RPMI8226 (cell line): Measurements from ENCODE around the gene SUPT3H.
"Not testable (repeated sequence)": the region's sequence is repeated elsewhere in the genome, so short reads cannot be mapped to it uniquely, and the experiment has no call there.

Experiments used
- DNase-seq: peaks from one replicate; pipeline ENCODE4 v3.0.0-alpha.2; 2015

SUPT3H gene

GRCh38 chr6:45170309-45170708 lies 207.4 kb downstream of the SUPT3H start:
- DNase-seq: no peak

GRCh38 chr6:45169815-45170214 lies 207.9 kb downstream of the SUPT3H start:
- DNase-seq: no peak

DNA sequence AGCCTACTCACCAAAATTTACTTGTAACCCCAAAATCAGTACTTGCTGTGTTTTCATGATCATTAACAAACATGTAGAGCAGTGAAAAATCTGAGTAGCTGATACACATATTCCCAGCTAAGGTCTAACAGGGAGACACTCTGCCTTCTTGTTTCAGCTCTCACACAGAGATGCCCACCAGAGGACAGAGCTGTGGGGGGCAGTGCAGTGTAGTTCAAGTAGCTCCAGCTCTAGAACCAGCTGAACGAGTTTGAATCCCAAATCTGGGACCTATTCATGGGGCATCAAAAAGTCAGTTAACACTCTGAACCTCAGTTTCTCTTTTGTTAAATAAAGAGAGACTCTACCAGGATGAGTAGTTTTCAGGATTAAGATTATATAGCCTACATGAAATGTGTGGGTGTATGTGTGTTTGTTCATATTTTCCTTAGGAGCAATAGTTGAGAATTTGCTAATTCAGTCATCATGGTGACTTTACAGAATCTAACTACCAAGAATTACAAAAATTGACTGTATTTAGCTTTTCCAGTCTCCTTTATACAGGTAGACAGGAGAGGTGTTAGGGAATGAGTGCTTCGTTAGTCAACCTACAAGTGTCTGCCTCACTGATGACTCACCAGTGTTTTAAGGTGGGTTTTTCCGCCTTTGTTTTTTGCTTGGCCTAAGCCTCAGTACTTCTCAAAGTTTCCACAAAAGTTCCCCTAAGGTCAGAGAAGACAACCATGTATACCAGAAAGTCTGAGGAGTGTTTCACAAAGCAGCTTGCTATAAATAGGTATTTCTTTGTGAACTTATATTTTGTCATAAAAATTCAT lies 213.6 kb downstream of the SUPT3H start:
- no peak for DNase-seq

DNA sequence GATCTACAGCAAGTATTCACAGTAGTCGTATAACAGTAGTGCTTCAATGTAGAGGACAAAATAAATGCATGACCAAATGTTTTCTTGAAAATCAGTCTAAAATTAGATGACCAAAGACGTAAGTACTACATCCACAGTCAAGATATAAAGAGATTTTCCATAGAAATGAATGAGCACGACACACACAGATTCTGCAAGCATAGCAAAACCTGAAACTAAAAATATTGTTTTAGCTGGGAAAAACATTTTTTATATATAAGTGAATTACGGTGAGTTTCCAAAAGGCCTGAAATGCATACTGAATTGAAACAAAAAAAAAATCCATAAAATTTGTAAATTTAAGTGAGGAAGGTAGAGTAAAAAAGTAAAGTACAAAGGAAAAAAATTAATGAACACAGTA lies 217.4 kb downstream of the SUPT3H start:
- no peak for DNase-seq

DNA sequence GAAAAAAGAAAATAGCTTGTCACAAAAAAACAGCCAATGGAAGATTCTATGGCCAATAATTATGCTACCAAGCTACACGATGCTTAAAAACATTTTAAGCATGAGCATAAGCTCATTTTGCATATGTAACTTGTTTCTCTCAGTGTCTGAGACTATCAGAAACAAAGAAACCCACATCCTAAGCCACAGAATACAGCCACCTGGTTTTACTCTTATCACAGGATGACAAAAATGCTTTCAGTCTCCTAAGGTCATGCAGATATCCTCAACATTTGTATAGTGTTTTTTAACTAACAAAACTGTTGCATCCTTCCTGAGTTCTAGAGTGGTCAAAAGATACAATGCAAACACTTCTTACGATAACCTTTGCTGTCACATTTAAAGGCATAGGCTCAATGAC lies 221.7 kb downstream of the SUPT3H start:
- DNase-seq: no peak

- DNase-seq: no peak
These were observed 222.3 kb downstream of the SUPT3H start for GRCh38 chr6:45155341-45155894.

GRCh38 chr6:45154679-45155078 lies 223.1 kb downstream of the SUPT3H start:
- no peak for DNase-seq

DNA sequence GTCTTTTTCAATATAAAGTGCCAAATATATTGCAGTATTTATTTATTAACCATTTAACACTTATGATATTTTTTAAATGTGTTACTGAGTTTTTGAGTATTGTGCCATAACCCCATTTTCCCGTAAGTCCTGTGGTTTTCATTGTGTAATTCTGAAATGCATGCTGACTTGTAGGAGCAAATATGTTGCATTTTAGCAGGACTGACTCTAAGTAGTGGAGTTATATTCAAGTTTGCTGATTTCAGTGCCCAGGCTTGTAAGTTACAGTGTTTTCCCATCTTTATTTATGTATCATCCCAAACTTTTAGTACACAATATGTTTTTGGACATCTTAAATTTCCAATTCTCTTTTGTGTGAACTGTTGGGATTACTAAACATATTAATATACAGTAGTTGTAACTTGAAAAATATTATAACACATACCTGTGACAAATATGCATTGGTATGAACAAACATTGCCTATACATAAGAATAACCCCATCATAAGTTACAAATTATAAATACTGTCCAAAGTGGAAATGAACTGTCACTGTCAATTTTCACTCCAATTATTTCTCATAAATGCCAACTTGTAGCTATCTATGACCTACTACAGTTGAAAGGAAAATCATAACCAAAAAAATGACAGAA lies 228.9 kb downstream of the SUPT3H start:
- DNase-seq: no peak

GRCh38 chr6:45148278-45148677 lies 229.5 kb downstream of the SUPT3H start:
- DNase-seq: no peak

GRCh38 chr6:45145658-45146057 lies 232.1 kb downstream of the SUPT3H start:
- not testable (repeated sequence) for DNase-seq

DNA sequence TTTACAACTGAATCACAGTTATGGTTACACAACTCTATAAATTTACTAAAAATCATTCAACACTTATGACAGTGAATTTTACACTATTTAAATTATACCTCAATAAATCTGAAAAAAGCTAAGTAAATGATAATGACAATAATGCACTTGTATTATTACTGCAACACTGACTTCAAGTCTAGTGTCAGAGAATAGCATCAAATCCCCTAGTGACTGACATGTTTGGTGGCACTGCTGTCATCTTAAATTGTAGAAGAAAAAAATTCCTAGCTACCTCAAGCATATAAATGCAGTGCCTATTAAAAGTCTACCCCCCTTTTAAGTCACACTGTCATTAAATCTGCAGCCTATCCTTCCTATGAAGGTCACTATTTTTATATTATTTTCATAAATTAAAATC lies 239.0 kb downstream of the SUPT3H start:
- DNase-seq: no peak

- no peak for DNase-seq
These were observed 241.2 kb downstream of the SUPT3H start for GRCh38 chr6:45136495-45136894.

GRCh38 chr6:45132658-45133294 lies 245.0 kb downstream of the SUPT3H start:
- DNase-seq: no peak

- no peak for DNase-seq
These were observed 245.7 kb downstream of the SUPT3H start for GRCh38 chr6:45132059-45132458.

DNA sequence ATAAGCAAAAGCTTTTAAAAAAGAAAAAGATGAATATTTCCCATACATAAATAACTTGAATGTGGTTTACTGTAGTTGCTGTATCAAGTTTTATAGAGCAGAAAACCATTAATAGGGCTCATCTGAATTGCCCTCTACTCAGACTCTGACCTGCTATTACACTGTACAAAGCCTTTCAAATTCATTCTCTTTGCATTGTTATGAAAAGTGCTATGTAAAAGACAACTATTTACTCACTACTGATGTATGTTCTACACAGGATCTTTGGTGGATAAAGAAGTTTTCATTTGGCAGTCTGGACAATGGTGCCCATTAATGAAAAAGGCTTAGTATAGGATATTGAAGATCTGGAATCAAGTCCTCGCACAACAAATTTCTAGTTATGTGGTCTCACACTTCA lies 248.7 kb downstream of the SUPT3H start:
- DNase-seq: no peak

DNA sequence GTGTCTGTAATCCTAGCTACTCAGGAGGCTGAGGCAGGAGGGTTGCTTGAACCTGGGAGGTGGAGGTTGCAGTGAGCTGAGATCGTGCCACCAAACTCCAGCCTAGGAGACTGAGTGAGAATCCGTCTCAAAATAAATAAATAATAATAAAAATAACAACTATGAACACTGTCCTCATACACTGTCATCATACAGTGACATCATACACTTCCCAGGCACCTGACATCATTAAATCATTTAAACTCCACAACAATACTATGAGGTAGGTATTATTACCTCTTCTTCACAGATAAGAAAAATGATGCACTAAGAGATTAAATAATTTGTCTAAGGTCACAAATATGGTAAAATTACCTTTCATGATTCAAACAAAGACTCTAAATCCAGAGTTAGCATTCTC lies 250.5 kb downstream of the SUPT3H start:
- no peak for DNase-seq

DNA sequence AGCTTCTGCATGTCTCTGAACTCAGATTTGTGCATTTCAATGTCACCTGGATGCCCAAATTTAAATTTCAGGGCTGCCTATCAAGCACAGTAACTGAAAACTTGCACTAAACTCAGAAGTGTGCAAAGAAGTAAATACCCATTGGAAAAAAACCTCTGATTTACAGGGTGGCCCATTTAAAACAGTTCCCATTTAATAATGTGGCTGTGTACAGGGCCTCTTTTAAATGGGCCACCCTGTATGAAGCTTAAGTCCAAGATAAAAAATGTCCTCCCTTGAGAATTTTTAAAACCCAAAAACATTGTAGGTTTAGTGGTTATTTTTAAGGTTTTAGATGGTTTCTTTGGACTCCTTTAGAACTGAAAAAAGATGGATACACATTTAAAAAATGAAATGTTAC lies 251.7 kb downstream of the SUPT3H start:
- DNase-seq: no peak

DNA sequence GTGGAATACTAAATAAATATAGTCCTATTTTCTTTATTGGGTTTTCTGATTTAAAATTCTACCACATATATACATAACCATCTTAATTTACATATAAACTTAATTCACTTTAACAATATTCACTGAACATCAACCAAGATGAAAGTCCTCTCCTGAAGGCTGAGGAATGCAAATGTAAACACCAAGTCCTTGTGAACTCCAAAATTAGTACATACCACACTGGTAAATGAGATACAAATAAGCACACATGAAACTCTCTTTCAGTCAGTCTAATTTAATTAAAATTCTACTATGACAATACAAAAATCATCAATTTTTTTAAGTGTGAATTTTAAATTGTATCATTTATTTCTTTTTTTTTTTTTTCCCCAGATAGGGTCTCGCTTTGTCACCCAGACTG lies 254.7 kb downstream of the SUPT3H start:
- DNase-seq: no peak

DNA sequence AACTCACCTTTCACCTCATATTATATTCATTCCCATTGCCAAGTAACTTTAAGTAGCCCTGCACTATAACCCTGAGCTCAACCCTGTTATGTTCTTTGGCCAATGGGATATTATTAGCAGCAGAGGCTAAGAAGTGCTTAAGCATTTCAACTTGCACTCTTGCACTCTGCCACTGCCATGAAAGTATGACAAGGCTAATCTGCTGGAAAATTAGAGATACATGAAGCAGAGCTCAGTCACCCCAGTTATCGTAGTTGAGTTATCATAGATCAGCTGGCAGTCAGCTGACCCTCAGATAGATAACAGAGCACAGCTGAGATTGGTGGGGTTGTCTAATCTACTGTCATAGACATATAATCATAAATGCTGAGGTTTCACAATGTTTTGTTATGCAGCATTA lies 259.0 kb downstream of the SUPT3H start:
- no peak for DNase-seq

- no peak for DNase-seq
These were observed 260.9 kb downstream of the SUPT3H start for GRCh38 chr6:45116714-45117410.

DNA sequence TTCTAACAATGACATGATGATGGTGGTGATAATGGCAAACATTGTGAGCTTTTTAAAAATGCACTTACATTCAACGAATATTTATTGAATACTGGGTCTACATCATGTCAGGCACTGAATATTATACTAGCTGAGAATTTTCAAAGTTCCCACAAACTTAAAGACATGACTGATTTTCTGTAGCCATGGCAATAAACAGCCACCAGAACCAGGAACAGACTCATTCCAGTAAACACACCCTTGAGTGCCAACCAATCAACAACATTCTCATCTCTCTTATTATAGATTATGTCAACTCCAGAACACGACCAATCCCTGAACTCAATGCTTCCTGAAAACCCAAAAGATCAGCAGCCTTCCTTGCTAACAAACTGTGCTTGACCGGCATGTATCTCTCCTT lies 262.0 kb downstream of the SUPT3H start:
- DNase-seq: no peak

DNA sequence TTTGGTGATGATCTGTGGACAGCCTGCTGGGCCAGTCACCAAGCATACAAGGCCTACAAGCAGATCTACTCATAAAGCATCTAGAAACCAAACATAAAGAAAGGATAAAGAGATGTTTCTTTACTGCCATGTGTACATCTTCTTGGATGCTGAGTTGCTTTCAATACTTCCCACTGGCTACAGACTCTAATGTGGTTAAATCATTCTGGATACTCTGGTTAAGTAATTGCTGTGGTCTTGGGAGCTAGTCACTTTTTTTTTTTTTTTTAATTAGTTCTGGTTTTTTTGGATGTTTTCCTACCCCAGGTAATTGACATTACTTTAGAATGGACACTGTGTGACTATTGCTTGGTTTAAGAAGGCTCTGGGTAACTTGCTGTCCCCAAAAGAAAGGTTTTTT lies 265.0 kb downstream of the SUPT3H start:
- no peak for DNase-seq

GRCh38 chr6:45109551-45109950 lies 268.2 kb downstream of the SUPT3H start:
- DNase-seq: no peak
